Left lung (tissue), 10 donors: ENCODE results near the gene NR2F1. TPM values are rescaled to one million over a fixed set of nuclear protein-coding genes. Genes with fewer than 3 reads are reported as not detected.

Experiments
- ATAC-seq: fragments of 200-7000 bp; cut with Tn5 transposase; one replicate; pipeline ENCODE4 v1.9.1; 2020; ENCODE audit warnings: moderate library complexity
- DNase-seq, 4 donors: peaks; one replicate each; pipeline ENCODE4 v3.0.0-alpha.2; 2013 to 2020
- H3K27ac ChIP-seq, 2 donors: fragments of 200-600 bp; sonication (generic) in 1 of 2; one replicate each; pipeline versions ENCODE4 v1.5.0 to v1.8.0; 2020 to 2021
- H3K27me3 ChIP-seq, 2 donors: fragments of 200-600 bp; sonication (generic) in 1 of 2; one replicate each; pipeline versions ENCODE4 v1.5.0 to v1.8.0; 2020 to 2021
- H3K36me3 ChIP-seq, 2 donors: fragments of 200-600 bp; sonication (generic) in 1 of 2; one replicate each; pipeline versions ENCODE4 v1.5.0 to v1.8.0; 2020 to 2021
- H3K4me1 ChIP-seq, 2 donors: fragments of 200-600 bp; one replicate each; pipeline ENCODE4 v1.8.0; 2021
- H3K4me3 ChIP-seq, 2 donors: fragments of 200-600 bp; sonication (generic) in 1 of 2; one replicate each; pipeline versions ENCODE4 v1.5.0 to v1.8.0; 2020 to 2021; ENCODE audit warnings: mild to moderate bottlenecking in 1 of 2
- H3K9me3 ChIP-seq, 2 donors: fragments of 200-600 bp; sonication (generic) in 1 of 2; one replicate each; pipeline versions ENCODE4 v1.5.0 to v1.8.0; 2020 to 2021
- intact Hi-C, 2 donors: fragments of 100-400 bp; cut with DNase I; formaldehyde crosslinking; loops; one replicate each; pipeline versions ENCODE4 v1.11.2 to v1.14.2; 2022
- polyA plus RNA-seq, 6 donors: library from polyadenylated mRNA; unstranded; fragments of 120-200 nt; gene quantifications; one replicate each; pipeline ENCODE4 v1.2.1, GENCODE V29; 2013; ENCODE audit not compliant: insufficient read length in 6 of 6
- total RNA-seq, 2 donors: library from RNA; stranded (reverse); fragmentation: NEBNext Ultra II Directional; extraction: Animal tissue kit (Norgen Biotek cat#: 25700); gene quantifications; one replicate each; pipeline ENCODE4 v1.2.1, GENCODE V29; 2021
- TF ChIP-seq, protein P1 (sequence below), 2 donors: fragments of 200-600 bp; sonication (generic) in 1 of 2; IDR thresholded peaks; one replicate each; pipeline versions ENCODE4 v1.5.0 to v1.8.0; 2021; ENCODE audit warnings: antibody characterized with exemption in 2 of 2
- donor health status: DM: no; HTN: yes; CAD: no.
- donor health status: DM: no; HTN: no; CAD: no.

The NR2F1 gene
- total and polyA plus RNA-seq, 8 donors = 50.7 to 240 (median 181) TPM

DNA sequence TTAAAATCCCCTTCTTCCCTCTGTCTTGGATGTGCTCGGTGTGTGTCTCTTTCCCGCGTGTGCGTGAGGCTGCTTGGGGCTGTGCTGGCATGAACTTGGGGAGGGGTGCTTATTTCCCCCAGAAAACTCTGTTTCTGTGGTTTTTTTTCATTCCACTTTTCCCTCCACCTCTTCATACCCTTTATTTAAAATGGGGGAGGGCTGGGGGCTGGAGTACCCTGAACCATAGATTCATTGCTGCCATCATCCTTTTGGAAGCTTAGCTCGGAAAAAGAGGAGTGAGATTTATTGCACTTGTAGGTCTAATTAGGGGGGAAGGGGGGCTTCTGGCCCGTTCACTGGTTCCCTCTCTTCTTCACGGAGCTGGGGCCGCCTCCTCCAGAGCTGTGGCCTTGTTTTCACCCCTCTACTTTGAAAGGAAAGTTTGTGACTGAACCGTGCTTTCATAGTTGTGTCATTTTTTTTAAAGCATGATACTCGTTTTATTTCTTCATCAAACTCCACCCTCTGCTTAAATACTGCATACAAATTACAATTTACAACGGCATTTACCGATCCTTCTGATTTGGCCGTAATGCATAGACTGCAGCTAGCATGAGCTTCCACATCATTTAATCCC is 2.9 kb downstream of the NR2F1 start:
- Histone ChIP-seq H3K4me3 (peak overlapping the region; percentile 33 to 43), H3K27me3 (peaks cover 44 to 97% of the 10 kb centered on the region in 2 donors), H3K9me3 (no peaks in the 10 kb centered on the region), H3K36me3 (no peaks in the 10 kb centered on the region), H3K27ac (peak overlapping the region; percentile 53 to 77), H3K4me1 (peaks cover 0 to 22% of the 10 kb centered on the region in 2 donors)
- no peak for ATAC-seq
- DNase-seq = no peak
- intact Hi-C loops = loop anchor here in 1 of 2 donors (10.0 kb wide), 1 partner anchor 209 kb away; no protein-coding TSS in a partner anchor
- TF ChIP-seq, protein P1, sequence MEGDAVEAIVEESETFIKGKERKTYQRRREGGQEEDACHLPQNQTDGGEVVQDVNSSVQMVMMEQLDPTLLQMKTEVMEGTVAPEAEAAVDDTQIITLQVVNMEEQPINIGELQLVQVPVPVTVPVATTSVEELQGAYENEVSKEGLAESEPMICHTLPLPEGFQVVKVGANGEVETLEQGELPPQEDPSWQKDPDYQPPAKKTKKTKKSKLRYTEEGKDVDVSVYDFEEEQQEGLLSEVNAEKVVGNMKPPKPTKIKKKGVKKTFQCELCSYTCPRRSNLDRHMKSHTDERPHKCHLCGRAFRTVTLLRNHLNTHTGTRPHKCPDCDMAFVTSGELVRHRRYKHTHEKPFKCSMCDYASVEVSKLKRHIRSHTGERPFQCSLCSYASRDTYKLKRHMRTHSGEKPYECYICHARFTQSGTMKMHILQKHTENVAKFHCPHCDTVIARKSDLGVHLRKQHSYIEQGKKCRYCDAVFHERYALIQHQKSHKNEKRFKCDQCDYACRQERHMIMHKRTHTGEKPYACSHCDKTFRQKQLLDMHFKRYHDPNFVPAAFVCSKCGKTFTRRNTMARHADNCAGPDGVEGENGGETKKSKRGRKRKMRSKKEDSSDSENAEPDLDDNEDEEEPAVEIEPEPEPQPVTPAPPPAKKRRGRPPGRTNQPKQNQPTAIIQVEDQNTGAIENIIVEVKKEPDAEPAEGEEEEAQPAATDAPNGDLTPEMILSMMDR (IDR thresholded peaks at IDR 0.05) = no peak

DNA sequence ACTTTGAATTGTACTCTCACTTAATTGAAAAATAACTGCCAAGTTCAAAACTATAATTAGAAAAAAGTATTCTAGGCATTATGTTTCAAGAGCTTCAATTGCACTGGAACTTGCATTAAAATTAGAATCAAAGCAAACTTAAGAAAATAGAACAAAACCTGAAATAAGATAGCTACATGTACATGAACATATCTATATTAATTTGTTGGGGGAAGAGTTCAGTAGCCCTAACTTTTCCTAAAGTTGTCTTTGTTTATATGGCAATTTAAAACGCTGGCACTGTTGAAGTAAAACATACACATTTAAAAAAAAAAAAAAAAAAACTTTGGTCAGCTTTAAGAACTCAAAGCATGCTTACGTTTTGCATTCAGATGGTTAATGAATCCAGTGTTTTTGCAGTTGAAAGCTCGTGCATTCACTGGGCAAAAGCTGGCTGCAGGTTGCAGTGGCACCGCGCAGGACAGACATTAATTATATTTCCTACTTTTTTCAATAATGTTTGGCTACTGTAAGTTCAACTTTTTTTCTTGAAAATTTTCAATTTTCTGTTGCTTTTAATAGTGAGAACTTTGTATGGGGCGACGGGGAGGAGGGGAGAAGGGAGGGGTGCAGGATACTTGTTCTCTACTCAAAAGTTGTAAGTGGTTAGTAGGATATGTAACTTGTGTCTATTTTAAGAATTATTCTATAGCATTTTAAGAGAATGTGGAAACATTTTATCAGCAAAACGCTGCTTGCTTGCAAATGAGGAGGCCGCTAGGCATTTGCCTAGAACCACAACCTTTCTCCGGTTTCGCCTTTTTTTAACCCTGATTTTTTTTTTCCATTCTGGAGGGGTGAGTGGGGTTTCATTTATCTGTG is 3.9 kb downstream of the NR2F1 start:
- Histone ChIP-seq H3K36me3 (no peaks in the 10 kb centered on the region), H3K27ac (peak overlapping the region; percentile 23 to 57), H3K9me3 (no peaks in the 10 kb centered on the region), H3K4me1 (peaks cover 0 to 17% of the 10 kb centered on the region in 2 donors), H3K27me3 (peaks cover 44 to 100% of the 10 kb centered on the region in 2 donors), H3K4me3 (peak overlapping the region; percentile 33 to 43)
- intact Hi-C loops = loop anchor here in 1 of 2 donors (10.0 kb wide), 1 partner anchor 208 kb away; no protein-coding TSS in a partner anchor
- no peak for ATAC-seq
- DNase-seq = no peak
- TF ChIP-seq, protein P1 (IDR thresholded peaks at IDR 0.05) = no peak

DNA sequence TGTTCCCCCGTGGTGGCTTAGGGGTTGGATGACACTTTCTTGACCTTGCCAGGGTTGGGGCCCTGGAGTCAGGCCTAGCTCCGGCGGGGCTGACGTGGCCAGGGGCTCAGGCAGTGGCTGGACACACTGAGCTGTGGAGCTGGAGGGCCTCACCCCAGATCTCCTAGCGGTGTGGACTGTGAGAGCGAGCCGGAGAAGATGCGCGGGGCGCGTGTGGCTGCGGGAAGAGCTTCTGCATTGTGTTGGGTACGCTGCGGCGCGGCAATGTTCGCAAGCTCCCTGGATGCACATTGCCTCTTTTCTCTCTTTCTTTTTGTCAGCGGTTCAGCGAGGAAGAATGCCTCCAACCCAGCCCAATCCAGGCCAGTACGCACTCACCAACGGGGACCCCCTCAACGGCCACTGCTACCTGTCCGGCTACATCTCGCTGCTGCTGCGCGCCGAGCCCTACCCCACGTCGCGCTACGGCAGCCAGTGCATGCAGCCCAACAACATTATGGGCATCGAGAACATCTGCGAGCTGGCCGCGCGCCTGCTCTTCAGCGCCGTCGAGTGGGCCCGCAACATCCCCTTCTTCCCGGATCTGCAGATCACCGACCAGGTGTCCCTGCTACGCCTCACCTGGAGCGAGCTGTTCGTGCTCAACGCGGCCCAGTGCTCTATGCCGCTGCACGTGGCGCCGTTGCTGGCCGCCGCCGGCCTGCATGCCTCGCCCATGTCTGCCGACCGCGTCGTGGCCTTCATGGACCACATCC is 4.8 kb downstream of the NR2F1 start:
- Histone ChIP-seq H3K9me3 (no peaks in the 10 kb centered on the region), H3K27ac (peak overlapping the region; percentile 23 to 57), H3K36me3 (no peaks in the 10 kb centered on the region), H3K4me1 (peaks cover 0 to 17% of the 10 kb centered on the region in 2 donors), H3K27me3 (peaks cover 37 to 100% of the 10 kb centered on the region in 2 donors), H3K4me3 (peak overlapping the region; percentile 33 to 43)
- ATAC-seq = peak; percentile 2
- TF ChIP-seq, protein P1 (IDR thresholded peaks at IDR 0.05) = no peak
- intact Hi-C loops = loop anchor here in 1 of 2 donors (10.0 kb wide), 1 partner anchor 207 kb away; no protein-coding TSS in a partner anchor
- peak in 1 of 4 donors; percentile 66 for DNase-seq

DNA sequence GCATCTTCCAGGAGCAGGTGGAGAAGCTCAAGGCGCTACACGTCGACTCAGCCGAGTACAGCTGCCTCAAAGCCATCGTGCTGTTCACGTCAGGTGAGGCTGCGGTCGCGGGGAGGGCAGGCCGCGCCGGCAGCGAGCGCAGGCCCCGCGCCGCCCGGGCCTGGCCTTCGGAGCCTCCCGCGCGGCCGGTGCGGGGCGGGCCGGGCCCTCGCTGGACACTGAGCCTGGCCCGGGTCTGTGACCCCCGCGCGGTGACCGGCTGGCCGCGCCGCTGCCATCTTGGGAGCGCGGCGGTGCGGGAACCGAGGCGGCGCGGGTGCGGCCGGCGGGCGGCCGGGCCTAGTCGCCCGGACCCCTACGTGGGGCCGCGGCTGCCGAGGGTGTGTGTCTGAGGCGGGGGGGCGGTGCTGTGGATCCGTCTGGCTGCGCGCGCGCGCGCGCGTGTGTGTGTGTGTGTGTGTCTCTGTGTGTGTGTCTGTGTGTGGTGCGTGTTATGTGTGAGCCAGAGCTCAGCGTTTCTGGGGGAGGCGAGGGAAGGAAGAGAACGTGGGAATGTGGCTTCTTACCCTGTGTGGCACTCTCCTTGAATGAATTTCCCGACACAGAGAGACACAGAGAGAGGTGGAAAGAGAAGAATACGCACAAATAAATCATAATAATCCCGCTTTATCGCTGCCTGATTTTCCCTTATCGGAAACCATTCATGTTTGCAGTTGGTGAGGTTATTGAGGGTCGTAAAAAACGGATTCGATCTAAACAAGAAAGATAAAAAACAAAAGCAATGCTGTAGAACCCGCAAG is 5.5 kb downstream of the NR2F1 start:
- Histone ChIP-seq H3K4me1 (peaks cover 0 to 12% of the 10 kb centered on the region in 2 donors), H3K9me3 (no peaks in the 10 kb centered on the region), H3K4me3 (peak overlapping the region; percentile 33 to 43), H3K27ac (peak overlapping the region; percentile 14 to 57), H3K27me3 (peaks cover 36 to 100% of the 10 kb centered on the region in 2 donors), H3K36me3 (no peaks in the 10 kb centered on the region)
- DNase-seq = peak in 1 of 4 donors; percentile 58
- TF ChIP-seq, protein P1 (IDR thresholded peaks at IDR 0.05) = no peak
- ATAC-seq = no peak
- intact Hi-C loops = loop anchor here in 1 of 2 donors (10.0 kb wide), 1 partner anchor 206 kb away; no protein-coding TSS in a partner anchor
